DMS53 (cell line): Measurements from ENCODE around the gene KLHL10.
"Not testable (repeated sequence)": the region's sequence is repeated elsewhere in the genome, so short reads cannot be mapped to it uniquely, and the experiment has no call there.

ENCODE experiments used
- DNase-seq: peaks from one replicate; lab custom pipeline; 2025; lab: John Stamatoyannopoulos, UW

Gene KLHL10

GRCh38 chr17:41851382-41851781, 13.8 kb downstream of the KLHL10 start:
- DNase-seq, result not testable (repeated sequence)

GRCh38 chr17:41860254-41860931, 22.8 kb downstream of the KLHL10 start:
- no peak for DNase-seq

GRCh38 chr17:41863074-41863848, 25.6 kb downstream of the KLHL10 start:
- DNase-seq, result no peak

DNA sequence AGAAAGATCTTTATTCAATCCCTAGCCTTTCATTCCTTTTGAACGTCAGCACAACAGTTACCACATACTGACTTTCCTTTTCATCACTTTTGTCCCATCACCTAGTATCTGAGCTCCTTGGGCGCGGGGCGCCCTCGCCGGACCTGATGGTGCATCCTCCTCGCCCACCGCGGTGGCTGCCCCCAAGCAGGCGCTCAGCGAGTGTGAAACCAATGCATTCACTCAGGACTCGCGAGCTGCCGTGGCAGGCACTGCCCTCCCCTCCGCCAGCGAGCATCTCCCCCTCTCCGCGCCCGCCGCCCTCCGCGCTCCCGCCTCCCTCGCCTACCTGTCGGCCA, 26.8 kb downstream of the KLHL10 start:
- no peak for DNase-seq

- DNase-seq, result peak; percentile 93
Observed at GRCh38 chr17:41864836-41865595, 27.4 kb downstream of the KLHL10 start, which contains the start of gene KLHL11. KLHL11 (minus strand) TSS chr17:41865423; CDS start chr17:41865370, 53 bp downstream.

- DNase-seq, result no peak
Observed at GRCh38 chr17:41865596-41865893, 27.9 kb downstream of the KLHL10 start.

DNA sequence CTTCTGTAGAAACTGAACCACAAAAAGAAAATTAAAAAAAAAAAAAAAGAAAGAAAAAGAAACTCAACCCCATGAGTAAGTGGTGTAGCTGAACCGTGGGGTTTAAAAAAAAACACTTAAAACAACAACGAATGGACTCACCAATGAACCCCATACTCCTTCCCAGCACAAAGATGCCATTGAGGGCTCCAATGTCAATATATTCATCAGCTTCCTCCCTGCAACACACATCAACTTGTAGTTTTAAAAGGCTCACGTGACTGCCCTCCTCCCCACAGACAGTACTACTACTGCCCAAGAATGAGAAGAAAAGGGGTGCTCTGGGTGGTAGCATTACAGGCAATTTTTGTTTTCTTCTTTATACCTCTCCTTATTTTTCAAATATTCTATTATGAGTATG, 30.9 kb downstream of the KLHL10 start:
- no peak for DNase-seq

DNA sequence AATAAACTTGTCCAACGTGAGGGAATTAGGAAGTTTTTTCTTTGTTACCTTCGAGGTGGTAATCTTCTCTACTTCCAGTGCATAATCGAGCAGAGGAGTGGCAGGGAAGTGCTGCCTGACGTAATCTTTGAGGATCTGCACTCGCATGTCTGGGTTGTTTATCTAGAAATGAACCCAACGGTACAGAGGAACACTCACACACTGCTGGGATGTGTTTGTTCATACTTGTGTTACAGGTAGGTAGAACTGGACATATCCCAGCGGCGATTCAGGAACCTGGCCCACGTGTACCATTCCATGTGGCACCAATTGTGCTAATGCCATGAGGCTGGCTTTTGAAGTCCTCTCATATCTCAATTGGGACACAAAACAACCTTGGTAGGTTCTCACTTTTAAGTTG, 31.8 kb downstream of the KLHL10 start:
- no peak for DNase-seq

DNA sequence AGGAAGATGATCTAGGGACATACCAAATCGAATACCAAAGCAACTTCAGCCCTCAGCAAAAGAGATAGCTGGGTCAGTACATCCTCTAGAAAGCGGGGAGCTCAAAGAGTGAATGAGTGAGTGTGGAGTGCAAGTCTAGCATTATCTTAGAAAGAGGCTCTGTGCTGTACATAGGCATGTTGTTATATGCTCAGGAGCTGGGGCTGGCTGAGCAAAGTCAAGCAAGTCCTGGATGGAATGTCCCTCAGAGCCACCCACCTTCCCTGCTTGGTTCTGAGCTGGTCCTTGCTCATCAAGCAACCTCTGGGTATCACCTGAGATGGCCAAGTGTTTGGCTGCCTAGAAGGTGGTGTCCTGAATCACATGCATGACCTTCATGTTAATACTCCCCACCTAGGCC, 32.5 kb downstream of the KLHL10 start:
- DNase-seq, result no peak

GRCh38 chr17:41870627-41871026, 33.0 kb downstream of the KLHL10 start:
- peak; percentile 66 for DNase-seq

DNA sequence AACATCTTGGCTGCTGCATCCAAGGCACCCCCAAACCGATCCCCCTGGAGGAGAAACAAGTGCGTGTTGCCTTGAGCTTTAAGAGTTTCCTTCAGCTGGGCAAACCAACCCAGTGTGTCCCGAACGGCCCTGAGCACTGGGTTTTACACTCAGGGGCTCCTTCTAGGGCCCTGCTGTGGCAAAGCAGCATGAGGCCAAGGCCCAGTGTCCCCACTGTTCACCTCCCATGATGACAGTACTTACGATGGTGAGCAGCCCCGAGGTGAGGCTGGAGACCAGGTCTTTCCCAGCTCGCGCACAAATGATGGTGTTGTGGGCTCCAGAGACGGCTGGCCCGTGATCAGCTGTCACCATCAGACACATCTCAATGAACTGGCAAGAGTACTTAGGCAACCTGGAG, 34.2 kb downstream of the KLHL10 start:
- DNase-seq, result no peak

DNA sequence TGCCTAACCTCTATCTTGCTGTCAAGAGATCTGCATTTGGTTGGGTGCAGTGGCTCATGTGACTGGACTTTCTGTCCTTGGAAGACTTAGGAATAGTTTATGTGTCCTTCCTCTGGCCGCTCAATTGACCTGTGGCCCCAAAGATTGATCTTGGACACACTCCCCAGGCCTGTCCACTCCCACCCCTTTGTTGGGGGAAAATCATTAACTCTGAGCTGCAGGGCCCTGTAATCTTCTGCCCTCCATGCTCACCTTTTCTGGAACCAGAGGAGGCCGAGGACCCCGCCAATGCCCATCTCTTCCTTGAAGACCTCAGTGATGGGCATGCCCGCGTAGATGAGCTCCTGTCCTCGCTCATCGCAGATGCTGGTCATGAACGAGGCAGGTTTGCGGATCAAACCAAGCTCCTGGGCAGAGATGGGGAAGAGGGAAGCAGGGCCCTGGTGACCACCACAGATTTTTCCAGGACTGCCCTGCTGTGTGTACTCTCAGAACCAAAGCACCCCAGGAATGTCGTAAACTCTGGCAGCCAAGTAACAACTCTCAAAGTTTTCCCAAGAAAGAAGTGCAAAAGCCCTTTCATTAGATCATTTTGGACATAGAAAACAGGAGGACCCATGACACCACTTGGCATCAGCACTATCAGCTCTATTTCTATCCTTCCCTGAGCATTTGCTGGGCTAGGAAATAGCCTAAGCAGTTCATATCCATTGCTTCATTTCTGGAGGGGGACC, 36.1 kb downstream of the KLHL10 start:
- no peak for DNase-seq

DNA sequence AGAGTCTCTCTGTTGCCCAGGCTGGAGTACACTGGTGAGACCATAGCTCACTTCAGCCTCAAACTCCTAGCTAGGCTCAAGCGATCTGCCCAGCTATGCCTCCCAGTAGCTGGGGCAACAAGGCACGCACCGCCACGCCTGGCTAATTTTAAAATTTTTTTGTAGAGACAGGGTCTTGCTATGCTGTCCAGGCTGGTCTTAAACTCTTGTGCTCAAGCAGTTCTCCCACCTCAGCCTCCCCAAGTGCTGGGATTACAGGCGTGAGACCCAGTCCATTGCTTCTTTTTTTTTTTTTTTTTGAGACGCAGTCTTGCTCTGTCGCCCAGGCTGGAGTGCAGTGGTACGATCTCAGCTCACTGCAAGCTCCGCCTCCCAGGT, 36.7 kb downstream of the KLHL10 start:
- not testable (repeated sequence) for DNase-seq

DNA sequence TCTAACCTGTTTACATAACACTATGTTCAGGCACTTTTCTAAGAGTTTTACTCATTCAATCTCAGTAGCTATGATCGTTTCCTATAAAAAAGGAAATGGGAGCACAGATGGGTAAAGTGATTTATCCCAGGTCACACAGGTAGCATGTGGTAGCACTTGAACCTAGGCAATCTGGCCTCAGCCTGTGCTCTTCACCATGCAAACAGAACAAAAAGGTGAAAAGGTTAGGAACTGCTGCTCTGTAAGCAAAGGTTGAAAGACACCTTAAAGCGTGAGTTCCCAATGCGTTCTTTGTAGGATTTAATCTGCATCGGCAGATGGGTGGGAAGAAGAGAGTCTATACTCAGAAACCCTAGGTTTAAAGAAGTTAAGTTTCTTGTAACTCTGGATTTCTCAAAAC, 42.5 kb downstream of the KLHL10 start:
- no peak for DNase-seq

DNA sequence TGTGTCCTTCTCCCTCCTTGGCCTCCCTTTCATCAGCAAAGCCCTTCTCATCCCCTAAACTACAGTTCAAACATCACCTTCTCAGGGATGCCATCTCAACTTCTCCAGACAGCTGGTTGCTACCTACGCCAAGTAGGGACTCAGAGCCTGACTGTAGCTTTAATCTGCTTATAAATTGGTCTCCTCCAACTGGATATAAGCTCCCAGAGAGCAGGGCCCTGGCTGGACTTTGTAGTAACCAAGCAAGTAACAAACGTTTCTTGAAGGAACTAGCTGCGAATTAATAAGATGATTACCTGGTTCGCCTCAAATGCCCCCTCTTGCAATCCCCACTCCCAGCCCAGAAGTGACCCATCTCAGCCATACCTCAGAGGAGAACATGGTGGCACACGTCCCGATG, 45.1 kb downstream of the KLHL10 start:
- DNase-seq, result no peak

DNA sequence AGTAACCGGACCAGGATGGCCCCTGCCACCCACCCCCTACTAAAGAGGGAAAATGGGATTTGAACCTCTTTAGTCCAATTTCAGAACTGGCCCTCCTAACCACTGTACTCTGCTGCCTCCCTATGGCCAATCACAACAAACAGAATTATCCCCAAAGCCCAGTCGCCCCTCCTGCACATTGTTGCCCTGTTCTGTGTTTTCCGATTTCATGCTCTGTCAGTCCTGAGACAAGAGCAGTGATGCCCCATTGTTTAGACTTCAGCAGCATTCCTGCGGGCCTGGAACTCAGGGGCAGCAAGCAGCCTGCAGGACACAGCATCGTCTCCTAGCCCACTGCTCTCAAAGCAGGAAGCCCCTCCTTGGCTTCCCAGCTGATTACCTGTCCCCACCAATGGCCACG, 48.1 kb downstream of the KLHL10 start:
- DNase-seq, result peak; percentile 23

GRCh38 chr17:41888332-41888965, 50.8 kb downstream of the KLHL10 start:
- DNase-seq, result no peak

DNA sequence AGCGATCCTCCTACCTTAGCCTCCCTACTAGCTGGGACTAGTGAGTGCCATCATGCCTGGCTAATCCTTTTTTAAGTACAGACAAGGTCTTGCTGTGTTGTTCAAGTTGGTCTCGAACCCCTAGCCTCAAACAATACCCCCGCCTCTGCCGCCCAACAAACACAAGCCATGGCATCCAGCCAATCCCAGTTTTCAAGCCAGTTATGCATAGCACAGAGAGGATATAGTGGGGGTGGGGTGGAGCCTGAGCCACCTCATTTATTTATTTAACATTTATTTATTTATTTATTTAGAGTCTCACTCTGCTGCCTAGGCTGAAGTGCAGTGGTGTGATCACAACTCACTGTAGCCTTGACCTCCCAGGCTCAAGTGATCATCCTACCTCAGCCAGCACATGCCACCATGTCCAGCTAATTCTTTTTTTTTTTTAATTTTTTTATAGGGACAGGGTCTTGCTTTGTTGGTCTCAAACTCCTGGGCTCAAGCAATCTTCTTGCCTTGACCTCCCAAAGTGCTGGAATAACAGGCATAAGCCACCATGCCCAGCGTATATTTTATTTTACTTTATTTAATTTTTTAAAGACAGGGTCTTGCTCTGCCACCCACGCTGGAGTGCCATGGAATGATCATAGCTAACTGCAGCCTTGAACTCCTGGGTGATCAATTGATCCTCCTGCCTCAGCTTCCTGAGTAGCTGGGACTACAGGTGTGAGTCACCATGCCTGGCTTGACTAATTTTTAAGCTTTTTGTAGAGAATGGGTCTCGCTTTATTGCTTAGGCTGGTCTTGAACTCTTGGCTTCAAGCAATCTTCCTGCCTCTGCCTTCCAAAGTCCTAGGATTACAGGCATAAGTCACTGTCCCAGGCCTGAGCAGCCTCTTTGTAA, 53.8 kb downstream of the KLHL10 start:
- DNase-seq, result peak; percentile 53

- no peak for DNase-seq
Observed at GRCh38 chr17:41892021-41892376, 54.4 kb downstream of the KLHL10 start.

GRCh38 chr17:41893384-41893783, 55.8 kb downstream of the KLHL10 start:
- no peak for DNase-seq

GRCh38 chr17:41894791-41895331, 57.2 kb downstream of the KLHL10 start:
- peak; percentile 51 for DNase-seq
